ENCODE data around the gene PHF10.
A peak's percentile ranks its signal among the peaks of the same experiment; 100 is the strongest.

The PHF10 gene

GRCh38 chr6:169659820-169660610 lies 64.3 kb downstream of the PHF10 start:
- WGBS, result 96% methylated on average over 26 of the region's 26 CpGs
- no peak overlapping the region for H3K9ac ChIP-seq (ENCODE audit: low read depth, low read length)
- no peak overlapping the region for H3K4me3 ChIP-seq (ENCODE audit: low read length)
- no peaks in the 10 kb centered on the region for H3K4me1 ChIP-seq (ENCODE audit: insufficient read depth, low read length)
- H3K9me3 ChIP-seq (ENCODE audit: insufficient read depth, low read depth, low read length), result peaks cover 4% of the 10 kb centered on the region; the same call in 1 of the 2 replicates
- H3K36me3 ChIP-seq (ENCODE audit: insufficient read depth, low read length), result peaks cover 88% of the 10 kb centered on the region
- H3K27me3 ChIP-seq (ENCODE audit: insufficient read depth, low read length), result no peaks in the 10 kb centered on the region
- H3K27ac ChIP-seq (ENCODE audit: low read depth, low read length), result no peak overlapping the region

- H3K4me3 ChIP-seq (ENCODE audit: low read length), result no peak overlapping the region
- H3K27ac ChIP-seq (ENCODE audit: low read depth, low read length), result no peak overlapping the region
- no peak overlapping the region for H3K9ac ChIP-seq (ENCODE audit: low read depth, low read length)
- H3K9me3 ChIP-seq (ENCODE audit: insufficient read depth, low read depth, low read length), result peaks cover 11% of the 10 kb centered on the region; the same call in 1 of the 2 replicates
- H3K27me3 ChIP-seq (ENCODE audit: insufficient read depth, low read length), result no peaks in the 10 kb centered on the region
- H3K36me3 ChIP-seq (ENCODE audit: insufficient read depth, low read length), result peaks cover 81% of the 10 kb centered on the region
- 95% methylated on average over 13 of the region's 13 CpGs for WGBS
- H3K4me1 ChIP-seq (ENCODE audit: insufficient read depth, low read length), result no peaks in the 10 kb centered on the region
Measured at GRCh38 chr6:169657284-169657610, 67.1 kb downstream of the PHF10 start.

GRCh38 chr6:169656546-169657283 lies 67.6 kb downstream of the PHF10 start:
- Histone ChIP-seq H3K27me3 (ENCODE audit: insufficient read depth, low read length) (no peaks in the 10 kb centered on the region), H3K4me3 (ENCODE audit: low read length) (no peak overlapping the region), H3K9me3 (ENCODE audit: insufficient read depth, low read depth, low read length) (peaks cover 11% of the 10 kb centered on the region; the same call in 1 of the 2 replicates), H3K36me3 (ENCODE audit: insufficient read depth, low read length) (peaks cover 79% of the 10 kb centered on the region), H3K27ac (ENCODE audit: low read depth, low read length) (no peak overlapping the region), H3K9ac (ENCODE audit: low read depth, low read length) (no peak overlapping the region), H3K4me1 (ENCODE audit: insufficient read depth, low read length) (no peaks in the 10 kb centered on the region)
- 91% methylated on average over 23 of the region's 23 CpGs for WGBS

GRCh38 chr6:169654598-169655391 lies 69.5 kb downstream of the PHF10 start:
- H3K9ac ChIP-seq (ENCODE audit: low read depth, low read length), result peak overlapping the region; percentile 44; the same call in 1 of the 2 replicates
- no peaks in the 10 kb centered on the region for H3K27me3 ChIP-seq (ENCODE audit: insufficient read depth, low read length)
- peak overlapping the region; percentile 61 for H3K4me3 ChIP-seq (ENCODE audit: low read length)
- H3K27ac ChIP-seq (ENCODE audit: low read depth, low read length), result no peak overlapping the region
- H3K9me3 ChIP-seq (ENCODE audit: insufficient read depth, low read depth, low read length), result peaks cover 11% of the 10 kb centered on the region; the same call in 1 of the 2 replicates
- H3K4me1 ChIP-seq (ENCODE audit: insufficient read depth, low read length), result no peaks in the 10 kb centered on the region
- peaks cover 69% of the 10 kb centered on the region for H3K36me3 ChIP-seq (ENCODE audit: insufficient read depth, low read length)
- WGBS, result 95% methylated on average over 46 of the region's 46 CpGs
